GM15510 (cell line): ENCODE results near the gene ADM2.

Experiments
- POLR2A ChIP-seq: IDR thresholded peaks from 3 replicates; pipeline ENCODE4 v1.6.1; 2011; ENCODE audit warnings: borderline replicate concordance; ENCODE audit not compliant: insufficient read length; ENCODE audit errors: extremely low read depth

ADM2 gene

GRCh38 chr22:50481440-50482106 is at the start of gene ADM2:
TSS of gene ADM2 (plus strand) at chr22:50481543. CDS start at chr22:50481848, 305 bp downstream.
- TF ChIP-seq POLR2A = no peak

- no peak for TF ChIP-seq POLR2A
These were observed 49.0 kb upstream of the ADM2 start for GRCh38 chr22:50432131-50432876.

- no peak for TF ChIP-seq POLR2A
These were observed 46.5 kb upstream of the ADM2 start for GRCh38 chr22:50434849-50435248.

- no peak for TF ChIP-seq POLR2A
These were observed 45.9 kb upstream of the ADM2 start for GRCh38 chr22:50435291-50436014.

- no peak for TF ChIP-seq POLR2A
These were observed 45.1 kb upstream of the ADM2 start for GRCh38 chr22:50436015-50436830.

- no peak for TF ChIP-seq POLR2A
These were observed 44.5 kb upstream of the ADM2 start for GRCh38 chr22:50436841-50437341.

- TF ChIP-seq POLR2A = no peak
These were observed 43.6 kb upstream of the ADM2 start for GRCh38 chr22:50437511-50438304.

- no peak for TF ChIP-seq POLR2A
These were observed 42.8 kb upstream of the ADM2 start for GRCh38 chr22:50438305-50439275.

GRCh38 chr22:50439314-50439870 is 42.0 kb upstream of the ADM2 start:
- no peak for TF ChIP-seq POLR2A

GRCh38 chr22:50439871-50440331 is 41.4 kb upstream of the ADM2 start:
- no peak for TF ChIP-seq POLR2A

GRCh38 chr22:50440544-50441249 is 40.6 kb upstream of the ADM2 start:
- no peak for TF ChIP-seq POLR2A

- TF ChIP-seq POLR2A = no peak
These were observed 39.8 kb upstream of the ADM2 start for GRCh38 chr22:50441428-50441993.

GRCh38 chr22:50443197-50443596 is 38.1 kb upstream of the ADM2 start:
- TF ChIP-seq POLR2A = no peak
